AG10803 (cell line): Measurements from ENCODE around the gene HELZ.

Source experiments
- DNase-seq: peaks from one replicate; pipeline ENCODE4 v3.0.0; 2010; ENCODE audit warnings: low read depth
- H3K4me3 ChIP-seq: 2 replicates; pipeline ENCODE4 v1.5.1; 2011; ENCODE audit warnings: mild to moderate bottlenecking, low read length, control low read depth
- CTCF ChIP-seq: conservative IDR thresholded peaks from 2 replicates; pipeline ENCODE4 v1.5.1; 2011; ENCODE audit warnings: mild to moderate bottlenecking, low read length, control low read depth, inconsistent platforms

Gene HELZ

GRCh38 chr17:67183531-67183930, 61.5 kb downstream of the HELZ start:
- DNase-seq: peak; percentile 51
- no peak for TF ChIP-seq CTCF
- no peak overlapping the region for H3K4me3 ChIP-seq

GRCh38 chr17:67181825-67182224, 63.2 kb downstream of the HELZ start:
- H3K4me3 ChIP-seq: no peak overlapping the region
- no peak for TF ChIP-seq CTCF
- DNase-seq: no peak

- no peak for TF ChIP-seq CTCF
- no peak for DNase-seq
- H3K4me3 ChIP-seq: no peak overlapping the region
These were observed 64.7 kb downstream of the HELZ start for GRCh38 chr17:67180275-67180674.

- no peak for DNase-seq
- H3K4me3 ChIP-seq: no peak overlapping the region
- TF ChIP-seq CTCF: no peak
These were observed 66.4 kb downstream of the HELZ start for GRCh38 chr17:67178555-67178954.

GRCh38 chr17:67177732-67178131, 67.3 kb downstream of the HELZ start:
- no peak for TF ChIP-seq CTCF
- DNase-seq: no peak
- no peak overlapping the region for H3K4me3 ChIP-seq

- DNase-seq: no peak
- no peak for TF ChIP-seq CTCF
- no peak overlapping the region for H3K4me3 ChIP-seq
These were observed 70.8 kb downstream of the HELZ start for GRCh38 chr17:67174190-67174589.

- TF ChIP-seq CTCF: no peak
- no peak for DNase-seq
- no peak overlapping the region for H3K4me3 ChIP-seq
These were observed 73.4 kb downstream of the HELZ start for GRCh38 chr17:67171560-67171959.
